ENCODE measurements around the gene SLC35G3.
A peak's percentile ranks its signal among the peaks of the same experiment; 100 is the strongest.
"Not testable (repeated sequence)": the region's sequence is repeated elsewhere in the genome, so short reads cannot be mapped to it uniquely, and the experiment has no call there.

SLC35G3 gene

GRCh38 chr17:35194001-35194400 lies at the start of gene SLC35G3:
Gene SLC35G3, minus strand, starts transcription at chr17:35194393. Its CDS starts 86 bp downstream, at chr17:35194307.
- DNase-seq (ENCODE audit: low read depth in 2 of 2, low spot score in 1 of 2): not testable (repeated sequence)

DNA sequence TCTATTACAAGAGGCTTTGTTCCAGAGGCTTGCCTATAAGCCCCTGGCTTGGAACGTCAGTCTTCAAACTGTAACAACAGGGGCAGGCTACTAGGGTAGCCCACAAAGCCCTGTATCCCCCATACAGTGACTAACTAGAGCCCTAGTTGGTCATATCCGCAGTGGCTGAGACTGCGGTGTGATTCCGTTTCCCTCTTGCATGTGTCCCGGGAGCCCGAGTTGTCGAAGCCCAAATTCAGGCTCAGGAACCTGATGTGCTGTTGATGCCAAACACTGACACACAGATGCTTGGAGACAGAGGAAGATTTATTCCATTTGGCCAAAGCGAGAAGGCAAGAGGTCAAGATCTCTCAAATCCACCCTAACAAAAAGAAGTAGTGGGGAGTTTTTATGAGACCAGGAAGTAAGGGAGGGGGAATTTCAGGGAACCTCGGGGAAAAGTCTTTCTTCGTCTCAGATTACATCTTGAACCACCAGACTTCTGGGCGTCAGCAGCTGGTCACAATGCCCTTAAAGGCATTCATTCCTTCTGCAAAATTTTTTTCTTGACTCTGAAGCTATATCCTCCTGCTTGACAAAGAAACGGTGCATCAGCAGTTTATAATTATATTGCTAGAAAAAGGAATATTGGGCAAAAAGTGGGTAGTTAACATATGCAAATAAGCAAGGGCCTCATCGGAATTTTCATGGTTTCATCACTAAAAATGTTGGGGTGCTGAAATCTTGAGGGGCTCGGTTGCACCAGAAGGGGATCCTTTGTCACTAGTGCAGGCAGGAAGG lies 49.6 kb upstream of the SLC35G3 start:
- peak in 1 of 2 donors; percentile 21 for DNase-seq (ENCODE audit: low read depth in 2 of 2, low spot score in 1 of 2)

DNA sequence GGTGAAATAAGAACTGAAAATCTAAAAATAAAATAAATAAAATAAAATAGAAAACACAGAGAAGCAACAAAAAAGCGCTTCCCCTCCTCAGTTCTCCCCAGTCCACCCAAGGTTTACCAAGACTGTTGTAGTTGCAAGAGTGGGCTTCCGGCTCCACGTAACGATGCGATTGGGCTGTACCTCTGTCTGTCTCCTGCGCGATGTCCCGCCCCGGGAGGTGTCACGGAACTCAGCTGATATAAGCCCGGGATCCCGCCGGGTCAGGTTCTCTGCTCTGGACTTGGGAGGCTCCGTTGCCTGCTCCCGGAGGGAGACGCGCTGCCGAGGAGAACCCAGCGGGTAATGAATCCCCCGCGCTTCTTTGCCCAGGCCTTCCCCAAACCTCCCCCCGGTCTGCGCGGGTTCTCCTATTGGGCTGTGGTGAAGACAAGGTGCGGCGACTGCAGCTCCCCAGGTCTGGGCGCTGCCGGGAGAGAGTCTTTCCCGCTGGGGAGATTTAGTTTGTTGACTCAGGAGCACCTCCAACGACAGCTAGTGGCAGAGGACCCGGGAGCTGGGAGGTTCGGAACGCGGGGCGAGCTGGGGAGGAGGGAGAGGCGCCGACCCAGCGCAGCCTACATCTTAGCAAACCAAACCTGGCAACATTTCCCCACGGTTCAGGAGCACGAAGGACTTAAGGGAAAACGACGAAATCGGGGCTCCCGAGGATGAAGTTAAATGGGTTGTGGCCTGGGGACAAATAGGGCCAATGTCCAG lies 48.8 kb upstream of the SLC35G3 start, which contains the start of gene SLFN5:
TSS of gene SLFN5 (plus strand) at position 268 of the 756 bp plus-strand sequence. CDS start 15,619 bp downstream, outside the sequence.
- peak; percentile 84 to 89 for DNase-seq (ENCODE audit: low read depth in 2 of 2, low spot score in 1 of 2)

DNA sequence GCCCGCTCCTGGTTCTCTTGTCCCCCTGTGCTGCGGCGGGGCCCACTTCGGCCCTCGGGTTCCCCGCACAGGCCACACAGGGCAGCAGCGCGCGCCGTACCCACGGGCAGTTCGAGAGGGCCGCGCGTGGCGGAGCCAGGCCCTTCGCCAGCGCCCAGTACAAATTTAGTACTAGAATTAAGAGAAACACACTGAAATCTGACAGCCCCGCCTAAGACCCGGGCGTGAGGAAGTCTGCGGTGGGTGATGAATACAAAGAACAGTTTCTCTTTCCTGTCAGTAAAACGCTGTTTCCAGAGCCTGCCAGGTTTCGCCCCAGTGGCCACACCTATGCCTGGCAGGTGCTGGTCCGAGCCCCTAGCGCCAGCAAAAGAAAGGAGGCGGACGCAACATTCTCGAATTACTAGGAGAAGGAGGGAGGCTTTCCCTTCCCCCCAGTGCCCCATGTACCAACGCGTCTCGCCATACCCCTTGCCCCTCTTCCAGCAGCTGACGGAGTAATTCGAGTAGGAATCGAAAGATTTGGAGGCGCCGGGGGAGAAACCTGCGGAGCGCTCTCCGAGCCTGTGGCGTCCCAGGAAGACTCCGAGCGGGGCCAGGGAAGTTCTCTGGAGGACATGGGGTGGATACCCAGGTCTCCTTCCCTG lies 48.1 kb upstream of the SLC35G3 start:
- peak; percentile 63 to 72 for DNase-seq (ENCODE audit: low read depth in 2 of 2, low spot score in 1 of 2)

- DNase-seq (ENCODE audit: low read depth in 2 of 2, low spot score in 1 of 2): no peak
These were observed 47.3 kb upstream of the SLC35G3 start for GRCh38 chr17:35241520-35241919.

DNA sequence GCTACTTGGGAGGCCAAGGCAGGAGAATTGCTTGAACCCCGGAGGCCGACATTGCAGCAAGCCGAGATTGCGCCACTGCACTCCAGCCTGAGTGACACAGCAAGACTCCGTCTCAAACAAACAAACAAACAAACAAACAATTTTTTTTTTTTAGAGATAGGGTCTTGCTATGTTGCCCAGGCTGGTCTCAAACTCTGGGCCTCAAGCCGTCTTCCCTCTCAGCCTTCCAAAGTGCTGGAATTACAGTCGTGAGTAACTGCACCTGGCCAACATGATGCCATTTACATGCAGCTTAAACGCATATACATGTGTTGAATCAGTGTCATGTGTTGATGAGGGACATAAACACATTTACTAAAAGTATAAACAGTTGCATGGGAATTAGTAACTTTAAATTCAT lies 46.7 kb upstream of the SLC35G3 start:
- DNase-seq (ENCODE audit: low read depth in 2 of 2, low spot score in 1 of 2): no peak

DNA sequence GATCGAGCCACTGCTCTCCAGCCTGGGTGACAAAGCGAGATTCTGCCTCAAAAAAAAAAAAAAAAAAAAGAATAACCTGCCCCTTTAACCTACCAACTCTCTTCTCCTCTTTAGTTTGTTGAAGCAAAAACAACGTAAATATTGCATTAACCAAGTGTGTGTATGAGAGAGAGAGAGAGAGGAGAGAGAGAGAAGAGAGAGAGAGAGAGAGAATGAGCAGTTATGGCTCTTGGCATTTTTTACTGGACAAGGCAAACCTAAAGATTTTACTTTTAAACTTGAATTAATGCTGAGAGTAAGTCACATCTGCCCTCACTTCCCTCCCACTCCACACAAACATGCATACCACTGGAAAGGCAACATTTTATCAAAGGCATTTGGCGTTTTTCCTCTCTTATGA lies 45.6 kb upstream of the SLC35G3 start:
- DNase-seq (ENCODE audit: low read depth in 2 of 2, low spot score in 1 of 2): no peak

DNA sequence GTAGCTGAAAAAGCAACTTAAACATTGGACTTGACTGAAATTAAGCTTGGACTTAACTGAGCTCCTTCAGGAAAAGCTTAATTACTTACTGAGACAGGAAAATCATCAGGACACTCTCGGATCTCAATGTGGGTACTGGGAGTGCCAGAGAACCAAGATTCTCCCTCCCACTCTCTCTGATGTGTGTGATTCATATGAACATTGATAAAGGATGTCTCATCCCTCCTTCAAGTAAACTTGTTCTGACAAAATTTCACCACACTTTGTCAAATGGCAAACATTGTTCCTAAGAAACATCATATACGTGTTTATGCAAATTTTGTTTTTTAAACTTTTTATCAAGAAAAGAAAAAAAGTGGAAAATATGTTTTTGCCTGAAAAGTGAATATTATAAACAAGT lies 44.6 kb upstream of the SLC35G3 start:
- DNase-seq (ENCODE audit: low read depth in 2 of 2, low spot score in 1 of 2): no peak

DNA sequence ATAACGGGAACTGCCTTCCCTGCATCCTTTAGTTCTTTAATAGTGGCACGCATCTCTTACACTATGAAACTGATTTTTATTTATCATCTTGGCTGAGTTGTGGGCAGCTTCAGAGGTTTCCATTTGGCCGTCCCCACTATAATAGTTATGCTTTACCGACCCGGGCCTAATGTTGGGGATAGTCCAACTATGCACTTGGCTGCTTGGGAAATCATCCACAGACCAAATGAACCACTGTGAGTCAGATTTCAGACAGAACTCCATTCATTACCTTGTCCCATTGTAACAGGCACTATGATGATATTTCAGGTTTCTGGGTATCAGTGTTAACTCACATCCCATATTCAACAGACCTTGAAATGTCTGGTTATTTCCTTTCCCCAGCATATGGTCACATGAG lies 42.6 kb upstream of the SLC35G3 start:
- DNase-seq (ENCODE audit: low read depth in 2 of 2, low spot score in 1 of 2): no peak

DNA sequence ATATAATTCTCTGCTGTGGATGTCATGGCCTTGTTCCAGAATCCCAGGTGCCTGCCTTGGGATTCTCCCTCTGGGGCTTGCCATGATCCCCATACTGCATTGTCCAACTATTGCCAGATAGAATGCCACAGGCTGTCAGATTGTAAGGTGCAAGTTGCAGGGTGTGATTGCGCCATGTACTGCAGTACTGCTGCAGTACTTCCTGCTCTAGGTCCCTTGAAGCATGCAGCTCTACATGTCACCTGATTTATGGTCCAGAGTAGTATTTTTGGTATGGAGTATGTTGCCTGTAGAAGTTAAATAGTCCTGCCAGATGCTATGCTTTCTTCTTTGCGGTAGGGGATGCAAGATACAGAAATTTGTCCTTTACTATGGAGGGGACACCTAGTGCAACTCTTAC lies 41.7 kb upstream of the SLC35G3 start:
- no peak for DNase-seq (ENCODE audit: low read depth in 2 of 2, low spot score in 1 of 2)

- no peak for DNase-seq (ENCODE audit: low read depth in 2 of 2, low spot score in 1 of 2)
These were observed 41.1 kb upstream of the SLC35G3 start for GRCh38 chr17:35235289-35235688.

- not testable (repeated sequence) for DNase-seq (ENCODE audit: low read depth in 2 of 2, low spot score in 1 of 2)
These were observed 40.1 kb upstream of the SLC35G3 start for GRCh38 chr17:35234315-35234714.

DNA sequence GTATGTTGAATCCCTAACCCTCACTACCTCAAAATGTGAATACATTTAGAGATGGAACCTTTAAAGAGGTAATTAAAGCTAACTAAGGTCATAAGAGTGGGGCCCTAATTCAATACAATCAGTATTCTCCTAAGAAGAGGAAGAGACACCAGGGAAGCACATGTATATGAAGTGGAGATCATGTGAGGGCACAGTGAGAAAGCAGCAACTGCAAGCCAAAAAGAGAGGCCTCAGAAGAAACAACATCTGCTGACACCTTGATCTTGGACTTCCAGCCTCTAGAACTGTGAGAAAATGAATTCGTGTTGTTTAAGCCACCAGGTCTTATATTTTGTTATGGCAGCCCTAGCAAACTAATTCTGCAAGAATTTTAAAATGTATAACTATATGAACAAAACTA lies 35.4 kb upstream of the SLC35G3 start:
- no peak for DNase-seq (ENCODE audit: low read depth in 2 of 2, low spot score in 1 of 2)

GRCh38 chr17:35227546-35227945 lies 33.4 kb upstream of the SLC35G3 start:
- DNase-seq (ENCODE audit: low read depth in 2 of 2, low spot score in 1 of 2): no peak

GRCh38 chr17:35224436-35224835 lies 30.2 kb upstream of the SLC35G3 start:
- no peak for DNase-seq (ENCODE audit: low read depth in 2 of 2, low spot score in 1 of 2)

GRCh38 chr17:35222452-35222851 lies 28.3 kb upstream of the SLC35G3 start:
- DNase-seq (ENCODE audit: low read depth in 2 of 2, low spot score in 1 of 2): no peak

DNA sequence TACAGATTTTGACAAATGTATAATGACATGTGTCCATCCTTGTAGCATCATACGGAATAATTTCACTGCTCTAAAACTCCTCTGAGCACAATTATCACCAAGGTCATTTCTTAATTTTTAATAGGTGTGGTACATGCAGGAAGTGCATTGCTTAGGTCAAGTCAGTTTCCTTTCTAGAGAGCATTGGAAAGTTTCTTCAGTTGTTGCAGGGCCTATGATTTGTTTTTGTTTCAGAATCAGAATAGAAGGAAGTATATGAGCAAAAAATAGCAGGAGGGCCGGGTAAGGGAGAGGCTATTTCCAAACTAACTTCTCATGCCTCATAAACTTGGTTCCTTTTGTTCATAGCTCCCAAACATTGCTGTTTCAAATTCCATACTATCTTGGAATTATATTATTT lies 24.7 kb upstream of the SLC35G3 start:
- no peak for DNase-seq (ENCODE audit: low read depth in 2 of 2, low spot score in 1 of 2)

DNA sequence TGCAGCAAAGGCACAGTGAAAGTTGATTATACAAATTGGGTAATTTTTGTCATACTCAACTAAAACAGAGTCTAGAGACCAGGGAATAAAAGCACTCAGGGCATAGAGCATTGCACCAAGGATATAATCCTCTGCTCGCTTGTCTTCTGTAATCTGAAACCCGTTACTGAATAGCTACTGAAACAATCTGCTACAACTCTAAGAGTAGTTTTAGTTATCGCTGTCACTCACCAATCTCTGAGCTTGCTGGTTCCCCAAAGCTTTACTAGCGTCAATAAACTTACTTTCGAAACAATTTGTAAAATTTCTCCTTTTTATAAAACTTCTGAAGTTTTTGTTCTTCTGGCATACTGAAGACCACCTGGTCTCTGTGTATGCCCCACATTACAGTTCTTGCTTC lies 22.9 kb upstream of the SLC35G3 start:
- DNase-seq (ENCODE audit: low read depth in 2 of 2, low spot score in 1 of 2): no peak

DNA sequence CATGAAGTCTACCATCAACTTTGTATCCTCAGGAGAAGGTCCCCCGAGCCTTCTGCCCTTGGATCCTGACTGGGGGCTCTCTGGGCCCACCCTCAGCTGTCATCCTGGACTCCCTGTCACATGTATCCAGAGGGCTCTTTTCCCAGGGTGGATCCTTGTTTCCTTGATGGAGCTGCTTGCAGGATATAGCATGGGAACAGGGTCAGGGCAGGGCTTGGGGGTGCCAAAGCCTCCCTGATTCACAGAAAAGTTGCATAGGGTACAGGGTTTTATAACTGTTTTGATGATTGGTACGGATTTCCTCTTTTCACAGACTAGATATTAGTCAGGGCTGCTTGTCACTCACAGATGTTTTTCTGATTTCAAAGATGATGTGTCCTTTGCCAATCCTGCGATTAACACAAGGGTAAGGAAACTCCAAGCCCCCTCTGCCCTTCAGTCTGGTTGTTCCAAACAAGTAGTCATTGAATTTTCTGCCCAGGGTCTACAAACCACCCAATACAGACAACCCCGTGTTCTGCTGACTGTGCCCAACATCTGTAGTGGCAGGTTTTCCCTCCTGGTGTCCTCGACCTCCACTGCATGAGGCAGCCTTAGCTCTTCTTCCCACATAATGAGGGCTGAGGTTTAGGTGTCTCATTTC lies 20.6 kb upstream of the SLC35G3 start:
- no peak for DNase-seq (ENCODE audit: low read depth in 2 of 2, low spot score in 1 of 2)

DNA sequence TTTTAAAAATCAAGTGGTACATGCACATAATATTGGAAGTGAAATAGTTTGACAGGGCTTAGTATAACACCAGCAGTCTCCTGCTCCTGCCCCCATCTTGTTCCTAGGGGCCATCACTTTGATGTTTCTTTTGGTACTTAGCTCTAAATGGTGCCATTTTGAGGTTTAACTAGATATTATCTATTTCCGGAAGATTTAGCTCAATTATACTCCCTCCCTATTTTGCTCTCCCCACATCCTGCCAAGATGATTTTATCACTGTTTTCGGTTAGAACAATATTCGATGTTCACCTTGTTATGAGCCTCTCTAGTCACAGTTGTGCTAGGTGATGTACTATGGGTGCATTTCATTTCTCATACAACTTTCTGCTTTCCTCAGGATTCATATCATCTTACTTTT lies 20.0 kb upstream of the SLC35G3 start:
- no peak for DNase-seq (ENCODE audit: low read depth in 2 of 2, low spot score in 1 of 2)

DNA sequence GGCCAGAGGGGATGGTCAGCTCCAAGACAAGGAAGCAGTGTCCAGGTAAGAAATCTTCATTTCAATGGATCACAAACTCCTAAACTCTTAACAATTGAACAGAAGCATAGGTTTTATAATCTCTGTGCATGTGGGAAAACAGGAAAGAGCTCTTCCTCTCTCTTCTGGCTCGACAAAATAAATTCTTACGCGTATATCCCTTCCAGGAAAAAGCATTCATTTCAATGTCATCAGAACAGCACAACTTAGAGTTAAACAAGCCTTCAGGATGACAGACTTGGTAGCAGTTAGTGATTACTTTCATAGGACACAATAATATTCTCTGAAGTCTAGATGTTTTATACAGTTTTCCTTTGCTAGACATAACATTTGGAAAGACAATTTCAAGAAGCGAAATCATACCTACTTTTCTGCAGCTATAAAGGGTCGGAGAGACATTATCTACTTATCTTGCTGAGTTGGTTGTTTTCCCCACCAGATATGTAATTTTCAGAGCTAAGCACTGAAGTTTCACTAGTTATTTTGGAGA lies 19.3 kb upstream of the SLC35G3 start:
- no peak for DNase-seq (ENCODE audit: low read depth in 2 of 2, low spot score in 1 of 2)

Data from stimulated activated CD8-positive, alpha-beta memory T cell treated with anti-CD3 and anti-CD28 coated beads, Interleukin-4, amount 100 ng/mL, for 4 hours (primary cell).